EL (cell line): ENCODE data around the gene PTPRN2.
"Not testable (repeated sequence)": the region's sequence is repeated elsewhere in the genome, so short reads cannot be mapped to it uniquely, and the experiment has no call there.

ENCODE experiments used
- DNase-seq: peaks from one replicate; pipeline ENCODE4 v3.0.0-alpha.2; 2016

PTPRN2 gene

DNA sequence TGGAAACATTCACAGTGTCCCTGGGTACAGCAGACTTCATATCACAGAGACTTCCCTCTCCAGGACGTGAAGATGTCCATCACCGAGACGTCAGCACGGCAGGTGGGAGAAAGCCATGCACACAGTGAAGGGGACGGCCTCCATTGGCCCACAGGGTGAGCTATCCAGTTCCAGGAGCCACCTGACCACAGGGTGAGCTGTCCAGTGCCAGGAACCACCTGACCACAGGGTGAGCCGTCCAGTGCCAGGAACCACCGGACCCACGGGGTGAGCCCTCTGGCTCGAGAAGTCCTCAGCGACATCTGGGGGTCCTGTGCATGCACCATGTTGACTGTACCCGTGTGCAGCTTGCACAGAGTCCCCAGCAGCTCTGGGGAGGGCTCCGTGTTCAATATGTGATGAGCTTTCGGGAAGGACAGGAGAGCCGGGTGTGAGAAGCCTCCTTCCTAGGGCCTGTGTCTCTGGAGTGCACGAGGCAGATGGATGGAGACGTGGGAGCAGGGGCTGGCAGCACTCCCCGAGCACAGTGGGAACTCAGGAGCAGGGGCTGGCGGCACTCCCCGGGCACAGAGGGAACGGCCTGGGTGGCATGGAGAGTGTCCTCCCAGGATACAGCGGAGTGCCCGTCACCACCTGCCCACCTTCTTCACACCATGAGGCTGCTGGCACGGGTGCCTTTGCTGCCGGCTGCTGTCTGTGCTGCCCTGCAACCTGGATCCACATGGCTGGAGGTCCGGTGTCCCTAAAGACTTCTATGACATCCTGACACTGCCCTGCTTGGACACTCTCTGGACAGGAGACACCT lies 634.6 kb downstream of the PTPRN2 start:
- DNase-seq, result no peak

DNA sequence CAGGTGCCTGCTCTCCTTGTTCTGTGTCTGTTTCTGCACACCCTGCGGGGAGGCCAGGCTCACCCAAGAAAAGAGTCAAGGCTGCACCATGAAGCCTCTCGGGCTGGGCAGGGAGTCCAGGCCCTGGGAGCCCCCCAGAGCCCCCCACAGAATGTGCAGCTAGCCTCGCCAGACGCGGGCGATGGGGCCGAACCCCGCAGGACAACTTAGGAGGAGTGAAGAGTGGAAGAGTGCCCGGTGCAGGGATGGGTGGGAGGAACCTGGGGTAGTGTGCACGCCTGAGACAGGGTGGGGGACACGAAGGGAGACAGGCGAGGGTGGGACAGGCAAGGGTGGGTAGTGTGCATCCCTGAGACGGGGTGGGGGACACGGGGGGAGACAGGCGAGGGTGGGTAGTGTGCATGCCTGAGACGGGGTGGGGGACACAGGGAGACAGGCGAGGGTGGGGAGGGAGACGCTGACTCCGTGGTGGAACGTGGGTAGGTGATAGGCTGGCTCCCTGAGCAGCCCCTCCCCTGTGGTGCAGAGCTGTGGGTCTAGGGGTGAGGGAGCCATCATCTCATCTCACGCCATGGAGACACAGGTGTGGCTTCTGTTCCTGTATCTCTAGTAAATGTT lies 635.5 kb downstream of the PTPRN2 start:
- no peak for DNase-seq

DNA sequence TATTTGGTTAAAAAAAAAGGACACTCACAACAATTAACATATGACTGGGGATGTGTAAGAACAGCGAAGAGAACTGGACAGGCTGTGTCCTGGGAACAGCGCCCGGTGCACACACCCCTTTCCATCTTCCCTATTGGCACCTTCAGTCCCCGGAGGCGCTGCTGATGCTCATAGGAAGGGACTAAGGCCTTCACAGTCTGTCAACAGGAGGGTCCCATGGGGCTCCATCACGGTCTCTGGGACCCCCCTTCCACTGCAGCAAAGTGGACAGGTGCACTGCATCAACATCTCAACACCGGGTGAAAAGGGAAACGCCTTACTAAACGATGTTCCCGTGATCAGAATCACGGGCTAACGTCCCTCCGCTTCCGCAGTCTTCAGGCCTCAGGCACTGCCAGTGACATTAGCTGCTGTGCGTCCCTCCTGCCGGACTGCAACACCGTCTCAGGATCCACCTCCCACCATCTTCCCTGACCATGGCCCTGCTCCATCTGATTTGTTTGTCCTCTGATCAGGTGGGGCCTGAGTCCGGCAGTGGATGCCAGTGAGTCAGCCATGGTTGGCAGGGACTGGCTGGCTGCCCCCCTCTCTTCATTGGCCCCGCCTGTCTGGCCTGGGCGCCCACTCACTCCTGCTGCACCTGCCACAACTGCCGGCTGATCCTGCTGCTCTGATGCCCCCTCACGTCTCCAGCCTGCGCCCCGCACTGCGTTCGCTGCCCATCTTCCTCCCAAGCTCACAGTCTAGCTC lies 636.1 kb downstream of the PTPRN2 start:
- DNase-seq, result no peak

DNA sequence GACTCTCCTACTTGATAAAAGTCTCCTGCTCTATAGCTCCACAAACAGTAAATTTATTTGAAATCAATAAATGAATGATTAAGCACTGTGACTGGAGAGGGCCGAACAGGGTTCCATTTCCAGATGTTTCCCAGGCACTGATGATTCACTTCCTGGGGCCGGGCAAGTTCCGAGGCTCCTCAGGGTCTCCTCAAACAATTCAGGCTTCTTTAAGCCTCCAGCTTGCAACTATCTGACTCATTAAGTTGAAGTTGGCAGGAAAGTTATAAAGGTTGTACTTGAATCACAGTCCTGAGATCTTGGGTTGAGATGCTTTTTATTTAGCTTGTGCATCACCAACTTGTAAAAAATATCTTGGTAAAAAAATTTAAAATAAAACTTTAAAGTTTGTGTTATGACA lies 637.9 kb downstream of the PTPRN2 start:
- DNase-seq, result no peak

DNA sequence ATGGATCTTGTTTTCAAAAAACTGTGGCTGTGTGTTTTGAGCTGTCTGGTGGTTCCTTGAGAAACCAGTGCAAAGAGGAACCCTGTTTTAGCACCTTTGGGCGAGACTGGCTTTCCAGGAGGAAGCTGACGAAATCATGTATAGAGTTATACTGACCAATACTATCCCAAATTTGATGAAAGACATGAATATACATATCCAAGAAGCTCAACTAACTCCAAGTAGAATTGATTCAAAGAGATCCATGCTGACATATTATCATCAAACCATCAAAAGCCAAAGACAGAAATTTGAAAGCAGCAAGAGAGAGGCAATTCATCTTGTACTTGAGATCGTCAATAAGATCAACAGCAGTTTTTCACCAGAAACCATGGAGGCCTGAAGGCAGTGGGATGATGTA lies 640.1 kb downstream of the PTPRN2 start:
- DNase-seq, result no peak

DNA sequence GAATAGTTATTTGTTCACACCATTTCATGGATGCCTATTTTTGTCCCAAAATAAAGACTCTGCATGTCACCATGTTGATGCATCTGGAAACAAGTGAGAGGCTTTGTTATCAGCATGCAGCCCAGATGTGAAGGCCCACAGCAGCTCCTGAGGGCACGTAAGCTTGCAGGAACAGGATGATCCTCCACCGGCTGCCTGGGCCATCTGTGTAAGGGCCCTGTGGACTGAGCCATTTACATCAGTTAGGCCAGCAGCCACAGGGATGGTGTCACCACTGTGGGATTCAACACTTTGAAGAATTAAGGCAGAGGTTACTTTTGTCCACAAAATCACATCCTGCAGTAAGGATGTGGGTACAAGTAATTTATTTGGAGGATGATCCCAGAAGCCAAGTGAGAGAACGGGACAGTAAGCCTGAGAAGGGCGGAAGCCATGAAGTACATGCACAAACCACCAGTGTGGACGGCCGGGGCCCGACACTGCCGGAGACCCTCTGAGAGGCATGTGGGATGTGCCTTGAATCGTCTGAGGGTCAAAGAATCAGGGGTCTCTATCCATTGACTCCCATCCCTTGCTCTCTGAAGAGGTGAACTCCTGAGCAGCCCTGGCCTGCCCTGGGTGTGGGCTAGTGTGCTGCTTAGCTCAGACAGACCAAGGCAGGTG lies 641.1 kb downstream of the PTPRN2 start:
- no peak for DNase-seq

DNA sequence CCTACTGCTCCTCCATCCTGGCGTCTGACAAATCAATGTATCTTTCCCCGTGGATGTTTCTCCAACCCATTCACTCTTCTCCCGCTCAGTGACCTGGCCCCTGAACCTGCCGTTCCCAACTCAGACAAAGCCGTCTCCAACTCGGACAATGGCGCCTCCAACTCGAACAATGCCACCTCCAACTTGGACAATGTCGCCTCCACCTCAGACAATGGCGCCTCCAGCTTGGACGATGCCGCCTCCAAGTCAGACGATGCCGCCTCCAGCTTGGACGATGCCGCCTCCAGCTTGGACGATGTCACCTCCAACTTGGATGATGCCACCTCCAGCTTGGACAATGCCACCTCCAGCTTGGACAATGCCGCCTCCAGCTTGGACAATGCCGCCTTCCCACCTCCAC lies 642.2 kb downstream of the PTPRN2 start:
- DNase-seq, result no peak

DNA sequence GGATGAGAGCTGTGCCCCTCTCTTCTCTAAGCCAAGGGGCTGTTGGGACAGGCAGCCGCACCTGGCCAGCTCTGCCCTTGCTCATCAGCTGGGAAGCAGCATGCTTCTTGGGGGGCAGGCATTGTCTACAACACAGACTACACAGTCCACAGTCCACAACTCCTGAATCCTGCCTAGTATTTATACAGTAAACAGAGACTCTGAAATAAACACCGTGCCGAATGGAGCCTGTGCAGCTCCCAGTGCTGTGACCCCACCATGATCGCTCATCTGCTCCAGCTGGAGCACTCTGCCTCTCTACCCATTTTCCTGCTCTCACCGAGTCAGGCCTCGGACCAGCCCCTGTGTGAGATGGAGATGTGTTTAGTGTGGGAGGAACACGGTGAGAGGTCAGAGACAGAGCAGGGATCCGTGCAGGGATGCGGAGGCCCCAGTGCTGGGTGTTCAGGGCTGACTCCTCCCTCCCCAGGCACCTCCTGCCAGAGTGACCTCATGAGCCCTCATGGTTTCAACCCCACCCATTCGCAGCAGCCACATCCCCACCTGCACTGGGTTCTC lies 642.8 kb downstream of the PTPRN2 start:
- no peak for DNase-seq

DNA sequence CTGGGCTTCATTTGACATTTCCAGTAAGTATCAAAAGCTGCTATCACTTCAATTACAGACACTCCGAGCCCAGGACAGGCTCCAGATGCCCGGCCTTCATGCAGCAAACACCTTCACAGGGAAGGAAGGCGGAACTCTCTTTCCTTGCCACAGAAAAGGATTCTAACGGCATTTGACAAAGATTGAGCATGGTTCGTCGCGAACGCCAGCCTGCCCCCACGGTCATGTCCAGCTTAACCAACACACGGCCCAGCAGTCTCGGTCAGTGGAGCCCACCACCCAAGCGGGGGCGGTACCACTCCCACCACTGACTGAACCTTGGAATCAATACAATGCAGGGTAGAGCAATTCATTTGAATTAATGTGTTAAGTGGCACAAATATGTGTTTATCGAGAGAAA lies 643.6 kb downstream of the PTPRN2 start:
- no peak for DNase-seq

DNA sequence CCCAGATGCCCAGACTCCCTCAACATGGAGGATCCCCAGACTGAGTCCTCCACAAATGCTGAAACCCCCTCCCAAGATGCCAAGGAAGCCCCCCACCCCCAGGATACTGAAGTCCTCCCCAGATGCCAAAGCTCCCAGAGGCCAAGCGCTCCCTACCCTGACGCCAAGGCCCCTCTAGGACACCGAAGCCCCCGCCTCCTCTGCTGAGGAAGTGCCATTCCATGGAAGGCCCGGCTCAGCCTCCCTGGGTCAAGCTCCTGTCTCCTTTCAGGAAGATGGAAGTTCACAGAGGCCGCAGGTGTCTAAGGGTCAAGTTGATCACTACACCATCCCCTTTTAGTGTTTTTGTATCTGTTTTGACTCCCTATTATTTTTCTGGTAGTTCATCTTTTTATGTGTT lies 644.1 kb downstream of the PTPRN2 start:
- DNase-seq, result no peak

DNA sequence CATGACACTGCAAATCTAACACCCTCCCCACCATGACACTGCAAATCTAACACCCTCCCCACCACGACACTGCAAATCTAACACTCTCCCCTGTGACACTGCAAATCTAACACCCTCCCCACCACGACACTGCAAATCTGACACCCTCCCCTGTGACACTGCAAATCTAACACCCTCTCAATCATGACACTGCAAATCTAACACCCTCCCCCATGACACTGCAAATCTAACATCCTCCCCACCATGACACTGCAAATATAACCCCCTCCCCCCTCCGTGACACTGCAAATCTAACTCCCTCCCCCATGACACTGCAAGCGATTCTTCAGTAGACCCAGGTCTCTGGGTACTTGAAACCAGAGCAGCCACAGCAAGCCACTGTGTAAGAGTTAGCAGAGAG lies 646.4 kb downstream of the PTPRN2 start:
- no peak for DNase-seq

DNA sequence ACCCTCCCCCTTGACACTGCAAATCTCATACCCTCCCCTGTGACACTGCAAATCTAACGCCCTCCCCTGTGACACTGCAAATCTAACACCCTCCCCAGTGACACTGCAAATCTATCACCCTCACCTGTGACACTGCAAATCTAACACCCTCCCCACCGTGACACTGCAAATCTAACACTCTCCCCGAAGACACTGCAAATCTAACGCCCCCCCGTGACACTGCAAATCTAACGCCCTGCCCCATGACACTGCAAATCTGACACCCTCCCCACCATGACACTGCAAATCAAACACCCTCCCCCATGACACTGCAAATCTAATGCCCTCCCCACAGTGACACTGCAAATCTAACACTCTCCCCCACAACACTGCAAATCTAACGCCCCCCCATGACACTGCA lies 647.1 kb downstream of the PTPRN2 start:
- DNase-seq, result no peak

DNA sequence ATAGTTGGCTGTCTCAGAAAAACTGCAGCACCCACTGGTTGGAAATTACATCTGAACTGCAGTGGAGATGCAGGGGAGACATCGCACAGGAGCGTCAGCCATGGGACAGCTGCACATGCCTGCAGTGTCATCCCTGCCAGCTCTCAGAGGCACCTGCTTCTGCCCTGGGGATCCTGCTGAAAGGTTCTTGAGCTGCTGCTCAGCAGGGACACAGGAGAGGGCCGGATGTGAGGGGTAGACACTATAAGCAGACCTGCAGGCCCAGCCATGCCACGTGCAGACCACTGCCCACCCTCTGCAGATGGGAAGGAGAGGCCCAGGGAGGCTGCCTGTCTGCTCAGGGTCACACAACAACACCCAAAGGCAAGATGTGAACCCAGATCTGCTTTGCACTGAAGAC lies 649.4 kb downstream of the PTPRN2 start:
- no peak for DNase-seq

DNA sequence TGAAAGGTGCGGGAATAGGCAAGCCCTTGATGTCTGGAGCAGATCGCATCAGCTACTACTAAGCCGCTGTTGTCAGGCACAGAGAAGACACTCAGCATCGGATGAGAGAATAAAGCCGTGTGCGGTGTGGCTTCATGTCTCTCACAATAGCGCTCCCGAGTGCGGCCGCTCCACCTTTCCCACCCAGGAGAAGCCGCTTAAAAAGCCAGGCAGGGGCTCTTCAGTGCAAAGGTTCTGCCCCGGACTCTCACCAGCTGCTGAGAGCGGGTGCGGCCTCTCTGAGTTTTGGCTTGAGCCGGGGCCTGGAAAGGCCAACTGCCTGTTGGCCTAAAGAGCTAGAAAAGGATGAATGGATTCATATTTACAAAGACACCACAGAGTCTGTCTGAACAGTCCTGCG lies 650.2 kb downstream of the PTPRN2 start:
- no peak for DNase-seq

DNA sequence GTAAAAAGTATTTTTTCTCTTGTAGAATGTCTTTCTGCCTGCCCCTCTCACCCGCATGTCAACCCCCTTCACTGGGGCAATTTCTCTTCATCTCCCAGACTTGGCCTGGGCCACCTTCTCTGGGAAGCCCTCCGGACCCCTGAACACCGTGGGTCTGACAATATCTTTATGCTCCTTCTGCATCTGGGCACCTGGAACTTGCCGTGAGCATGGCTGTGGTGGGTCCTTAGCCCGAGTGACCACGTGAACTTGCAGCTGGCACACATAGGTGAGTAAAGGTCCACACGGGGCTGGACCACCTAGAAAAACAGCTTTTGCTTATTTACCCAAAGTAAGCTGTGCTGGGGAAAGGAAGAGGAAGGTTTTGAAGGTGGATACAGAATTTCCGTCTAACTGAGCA lies 650.6 kb downstream of the PTPRN2 start:
- no peak for DNase-seq

DNA sequence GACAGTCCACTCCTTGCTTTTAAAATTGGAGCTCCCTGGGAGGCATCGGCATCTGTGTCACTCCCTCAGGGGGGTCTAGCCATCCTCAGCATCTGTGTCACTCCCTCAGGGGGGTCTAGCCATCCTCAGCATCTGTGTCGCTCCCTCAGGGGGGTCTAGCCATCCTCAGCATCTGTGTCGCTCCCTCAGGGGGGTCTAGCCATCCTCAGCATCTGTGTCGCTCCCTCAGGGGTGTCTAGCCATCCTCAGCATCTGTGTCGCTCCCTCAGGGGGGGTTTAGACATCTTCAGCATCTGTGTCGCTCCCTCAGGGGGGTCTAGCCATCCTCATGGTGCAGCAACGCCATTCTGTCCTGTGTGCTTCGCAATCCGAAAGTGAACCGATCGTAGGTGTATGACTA lies 651.9 kb downstream of the PTPRN2 start:
- not testable (repeated sequence) for DNase-seq

DNA sequence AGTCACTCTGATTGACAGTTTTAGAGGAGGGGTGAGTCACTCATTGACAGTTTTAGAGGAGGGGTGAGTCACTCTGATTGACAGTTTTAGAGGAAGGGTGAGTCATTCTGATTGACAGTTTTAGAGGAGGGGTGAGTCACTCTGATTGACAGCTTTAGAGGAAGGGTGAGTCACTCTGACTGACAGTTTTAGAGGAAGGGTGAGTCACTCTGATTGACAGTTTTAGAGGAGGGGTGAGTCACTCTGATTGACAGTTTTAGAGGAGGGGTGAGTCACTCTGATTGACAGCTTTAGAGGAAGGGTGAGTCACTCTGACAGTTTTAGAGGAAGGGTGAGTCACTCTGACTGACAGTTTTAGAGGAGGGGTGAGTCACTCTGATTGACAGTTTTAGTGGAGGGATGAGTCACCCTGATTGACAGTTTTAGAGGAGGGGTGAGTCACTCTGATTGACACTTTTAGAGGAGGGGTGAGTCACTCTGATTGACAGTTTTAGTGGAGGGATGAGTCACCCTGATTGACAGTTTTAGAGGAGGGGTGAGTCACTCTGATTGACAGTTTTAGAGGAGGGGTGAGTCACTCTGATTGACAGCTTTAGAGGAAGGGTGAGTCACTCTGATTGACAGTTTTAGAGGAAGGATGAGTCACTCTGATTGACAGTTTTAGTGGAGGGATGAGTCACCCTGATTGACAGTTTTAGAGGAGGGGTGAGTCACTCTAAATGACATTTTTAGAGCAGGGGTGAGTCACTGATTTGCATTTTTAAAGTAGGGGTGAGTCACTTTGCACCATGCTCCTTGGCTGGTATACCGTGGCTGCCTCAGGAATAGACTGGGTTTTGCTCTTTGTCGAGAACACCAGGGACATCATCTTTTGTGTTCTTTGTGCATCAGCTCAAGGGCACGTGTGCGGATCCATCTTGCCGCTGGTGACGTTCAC lies 654.1 kb downstream of the PTPRN2 start:
- DNase-seq, result not testable (repeated sequence)

DNA sequence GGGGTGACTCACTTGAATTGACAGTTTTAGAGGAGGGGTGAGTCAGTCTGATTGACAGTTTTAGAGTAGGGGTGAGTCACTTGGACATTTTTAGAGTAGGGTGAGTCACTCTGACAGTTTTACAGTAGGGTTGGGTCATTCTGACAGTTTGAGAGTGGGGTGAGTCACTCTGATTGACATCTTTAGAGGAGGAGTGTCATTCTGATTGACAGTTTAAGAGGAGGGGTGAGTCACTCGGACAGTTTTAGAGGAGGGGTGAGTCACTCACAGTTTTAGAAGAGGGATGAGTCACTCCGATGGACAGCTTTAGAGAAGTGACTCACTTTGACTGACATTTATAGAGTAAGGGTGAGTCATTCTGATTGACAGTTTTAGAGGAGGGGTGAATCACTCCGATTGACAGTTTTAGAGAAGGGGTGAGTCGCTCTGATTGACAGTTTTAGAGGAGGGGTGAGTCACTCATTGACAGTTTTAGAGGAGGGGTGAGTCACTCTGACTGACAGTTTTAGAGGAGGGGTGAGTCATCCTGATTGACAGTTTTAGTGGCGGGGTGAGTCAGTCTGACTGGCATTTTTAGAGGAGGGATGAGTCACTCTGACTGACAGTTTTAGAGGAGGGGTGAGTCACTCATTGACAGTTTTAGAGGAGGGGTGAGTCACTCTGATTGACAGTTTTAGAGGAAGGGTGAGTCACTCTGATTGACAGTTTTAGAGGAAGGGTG lies 655.0 kb downstream of the PTPRN2 start:
- peak; percentile 2 for DNase-seq

DNA sequence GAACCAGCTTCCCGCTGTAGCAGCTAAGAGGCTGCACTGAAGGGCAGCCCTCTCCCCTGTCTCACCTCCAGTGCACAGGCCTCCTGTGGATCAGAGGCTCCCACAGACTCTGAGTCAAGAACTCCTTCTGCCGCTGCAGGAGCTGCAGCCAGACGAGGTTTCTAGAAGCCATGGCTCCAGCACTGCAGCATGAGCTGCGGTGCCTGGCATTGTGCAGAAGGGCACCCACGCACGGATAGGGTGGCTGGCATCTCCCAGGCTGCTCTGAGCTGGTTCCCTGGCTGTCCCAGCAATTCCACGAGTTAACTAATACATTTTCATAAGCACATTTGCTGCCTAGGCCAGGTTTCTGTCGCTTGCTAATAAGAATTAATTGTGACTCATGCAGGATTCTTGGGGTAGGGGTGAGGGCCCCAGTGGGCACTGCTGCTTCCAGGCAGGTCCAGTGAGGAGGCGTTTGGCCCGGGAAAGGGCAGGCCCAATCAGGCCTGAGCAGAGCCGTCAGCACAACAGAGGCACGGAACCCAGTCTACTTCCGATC lies 656.6 kb downstream of the PTPRN2 start:
- DNase-seq, result no peak

DNA sequence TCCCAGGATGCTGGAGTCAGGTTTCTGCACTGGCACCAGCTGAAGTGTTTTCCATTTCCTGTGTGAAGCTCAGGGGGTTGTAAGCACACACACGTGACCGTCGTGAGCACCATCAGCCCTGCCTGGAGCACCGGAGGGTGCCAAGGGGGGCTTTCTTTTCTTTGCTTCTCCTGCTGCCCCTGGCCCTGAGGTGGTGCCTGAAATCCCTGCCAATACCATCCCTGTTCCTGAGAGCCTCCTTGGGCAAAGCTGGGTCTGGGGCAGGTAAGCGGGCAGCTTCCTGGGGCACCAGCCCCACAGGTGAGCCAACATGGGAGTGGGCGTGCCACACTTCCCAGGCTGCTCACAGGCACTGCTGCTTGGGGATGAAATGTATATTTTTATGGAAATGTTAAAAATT lies 657.2 kb downstream of the PTPRN2 start:
- no peak for DNase-seq

DNA sequence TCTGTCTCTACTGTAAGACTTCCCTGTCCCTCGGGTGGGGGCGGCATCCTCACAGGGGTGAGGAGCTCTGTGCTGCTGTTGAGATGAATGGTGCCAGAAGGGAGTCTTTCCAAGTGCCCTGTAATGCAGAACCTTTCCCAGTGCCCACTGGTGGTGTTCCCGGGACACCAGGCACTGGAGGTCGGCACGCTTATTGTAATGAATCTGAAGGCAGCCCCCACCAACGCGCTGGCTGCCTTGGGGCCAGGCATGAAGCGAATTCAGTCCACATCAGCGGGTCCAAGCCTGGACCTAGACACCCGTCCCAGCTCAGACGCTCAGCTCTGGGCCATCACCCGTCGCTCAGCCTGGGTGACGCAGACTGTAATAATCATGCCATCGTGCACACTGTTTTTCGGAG lies 658.0 kb downstream of the PTPRN2 start:
- DNase-seq, result no peak
